ENCODE data around the gene MROH8. TPM values are rescaled to one million over a fixed set of nuclear protein-coding genes. Genes with fewer than 3 reads are reported as not detected.
"Not testable (repeated sequence)": the region's sequence is repeated elsewhere in the genome, so short reads cannot be mapped to it uniquely, and the experiment has no call there.

MROH8 gene
- total RNA-seq, 4 donors from 2014 or later, result 4.4 to 14.1 (median 6.2) TPM

DNA sequence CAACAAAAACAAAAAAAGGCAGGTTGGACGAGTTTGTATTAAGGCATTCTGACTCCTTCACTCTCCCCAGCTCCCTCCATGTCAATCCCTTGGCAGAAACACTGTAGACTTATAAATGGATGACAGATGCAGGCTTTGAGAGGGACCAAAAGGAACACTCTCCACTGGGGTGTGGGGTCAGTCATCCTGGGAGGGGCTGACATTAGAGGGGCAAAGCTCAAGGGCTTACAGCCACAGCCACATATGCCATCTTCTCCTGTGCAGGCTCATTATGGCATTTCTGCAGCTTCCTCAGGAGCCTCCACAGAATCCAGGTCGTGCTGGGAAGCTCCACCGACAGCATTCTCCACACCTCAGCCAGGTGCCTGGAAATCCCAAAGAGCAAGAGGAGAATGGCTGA, 50.5 kb downstream of the MROH8 start:
- H3K4me1 ChIP-seq, result no peaks in the 10 kb centered on the region
- no peak overlapping the region for H3K4me3 ChIP-seq
- intact Hi-C loops (cut with DNase I; ENCODE audit: low total_unique reads), result no loop called here
- H3K9me3 ChIP-seq, result no peaks in the 10 kb centered on the region
- no peaks in the 10 kb centered on the region for H3K36me3 ChIP-seq
- no peaks in the 10 kb centered on the region for H3K27me3 ChIP-seq
- TF ChIP-seq, protein P1, sequence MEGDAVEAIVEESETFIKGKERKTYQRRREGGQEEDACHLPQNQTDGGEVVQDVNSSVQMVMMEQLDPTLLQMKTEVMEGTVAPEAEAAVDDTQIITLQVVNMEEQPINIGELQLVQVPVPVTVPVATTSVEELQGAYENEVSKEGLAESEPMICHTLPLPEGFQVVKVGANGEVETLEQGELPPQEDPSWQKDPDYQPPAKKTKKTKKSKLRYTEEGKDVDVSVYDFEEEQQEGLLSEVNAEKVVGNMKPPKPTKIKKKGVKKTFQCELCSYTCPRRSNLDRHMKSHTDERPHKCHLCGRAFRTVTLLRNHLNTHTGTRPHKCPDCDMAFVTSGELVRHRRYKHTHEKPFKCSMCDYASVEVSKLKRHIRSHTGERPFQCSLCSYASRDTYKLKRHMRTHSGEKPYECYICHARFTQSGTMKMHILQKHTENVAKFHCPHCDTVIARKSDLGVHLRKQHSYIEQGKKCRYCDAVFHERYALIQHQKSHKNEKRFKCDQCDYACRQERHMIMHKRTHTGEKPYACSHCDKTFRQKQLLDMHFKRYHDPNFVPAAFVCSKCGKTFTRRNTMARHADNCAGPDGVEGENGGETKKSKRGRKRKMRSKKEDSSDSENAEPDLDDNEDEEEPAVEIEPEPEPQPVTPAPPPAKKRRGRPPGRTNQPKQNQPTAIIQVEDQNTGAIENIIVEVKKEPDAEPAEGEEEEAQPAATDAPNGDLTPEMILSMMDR (IDR thresholded peaks at IDR 0.05), result no peak
- TF ChIP-seq POLR2A (IDR thresholded peaks at IDR 0.05), result no peak
- H3K27ac ChIP-seq, result no peak overlapping the region
- DNase-seq, result no peak

DNA sequence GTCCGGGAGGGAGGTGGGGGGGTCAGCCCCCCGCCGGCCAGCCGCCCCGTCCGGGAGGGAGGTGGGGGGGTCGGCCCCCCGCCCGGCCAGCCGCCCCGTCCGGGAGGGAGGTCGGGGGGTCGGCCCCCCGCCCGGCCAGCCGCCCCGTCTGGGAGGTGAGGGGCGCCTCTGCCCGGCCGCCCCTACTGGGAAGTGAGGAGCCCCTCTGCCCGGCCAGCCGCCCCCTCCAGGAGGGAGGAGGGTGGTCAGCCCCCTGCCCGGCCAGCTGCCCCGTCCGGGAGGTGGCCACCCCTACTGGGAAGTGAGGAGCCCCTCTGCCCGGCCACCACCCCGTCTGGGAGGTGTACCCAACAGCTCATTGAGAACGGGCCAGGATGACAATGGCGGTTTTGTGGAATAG, 53.1 kb downstream of the MROH8 start:
- H3K9me3 ChIP-seq; H3K4me1 ChIP-seq; H3K4me3 ChIP-seq; H3K27ac ChIP-seq; H3K27me3 ChIP-seq; H3K36me3 ChIP-seq; DNase-seq; intact Hi-C loops (cut with DNase I; ENCODE audit: low total_unique reads): not testable (repeated sequence)

DNA sequence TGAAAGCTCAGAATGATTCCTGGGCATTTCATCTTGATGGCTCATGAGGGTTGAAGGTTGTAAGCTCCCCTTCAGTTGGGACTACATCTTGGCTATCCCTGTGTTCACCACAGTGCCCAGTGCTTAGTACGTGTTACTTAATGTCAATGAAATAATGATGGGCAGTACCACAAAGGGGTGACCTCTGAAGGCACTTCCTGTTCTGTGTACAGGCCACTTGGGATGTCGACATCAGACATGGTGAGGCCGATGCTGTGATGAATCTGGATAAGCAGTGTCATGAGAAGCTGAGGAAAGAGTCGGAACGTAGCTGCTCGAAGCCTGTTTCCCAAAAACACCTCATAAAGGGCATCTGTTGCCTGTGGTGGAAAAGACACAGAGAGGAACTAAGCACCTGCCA, 55.9 kb downstream of the MROH8 start:
- Histone ChIP-seq H3K36me3 (no peaks in the 10 kb centered on the region), H3K4me1 (no peaks in the 10 kb centered on the region), H3K27me3 (no peaks in the 10 kb centered on the region), H3K27ac (no peak overlapping the region), H3K4me3 (no peak overlapping the region), H3K9me3 (no peaks in the 10 kb centered on the region)
- TF ChIP-seq POLR2A (IDR thresholded peaks at IDR 0.05), result no peak
- TF ChIP-seq, protein P1 (IDR thresholded peaks at IDR 0.05), result no peak
- intact Hi-C loops (cut with DNase I; ENCODE audit: low total_unique reads), result no loop called here
- DNase-seq, result no peak

DNA sequence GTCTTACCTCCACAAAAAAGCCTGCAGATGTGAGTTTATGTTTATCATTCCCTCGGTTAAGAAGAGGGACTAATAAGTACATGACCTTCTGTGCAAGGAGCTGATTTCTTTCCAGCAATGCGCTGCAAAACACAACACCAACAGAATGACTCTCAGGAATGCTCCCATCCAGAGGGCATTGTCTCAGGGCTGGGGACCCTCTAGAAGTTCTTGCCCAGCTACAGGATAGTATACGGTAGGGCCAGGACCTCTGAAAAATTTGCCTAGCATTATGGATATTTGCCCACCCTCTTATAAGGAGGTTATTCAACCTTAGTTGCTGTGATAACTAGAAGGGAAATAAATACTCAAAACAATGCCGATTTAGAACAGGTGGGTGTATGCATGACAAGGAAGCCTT, 58.9 kb downstream of the MROH8 start:
- no peak for DNase-seq
- H3K27ac ChIP-seq, result no peak overlapping the region
- H3K9me3 ChIP-seq, result no peaks in the 10 kb centered on the region
- H3K27me3 ChIP-seq, result no peaks in the 10 kb centered on the region
- H3K4me3 ChIP-seq, result no peak overlapping the region
- no peaks in the 10 kb centered on the region for H3K4me1 ChIP-seq
- intact Hi-C loops (cut with DNase I; ENCODE audit: low total_unique reads), result no loop called here
- no peaks in the 10 kb centered on the region for H3K36me3 ChIP-seq
- TF ChIP-seq, protein P1 (IDR thresholded peaks at IDR 0.05), result no peak
- TF ChIP-seq POLR2A (IDR thresholded peaks at IDR 0.05), result no peak

DNA sequence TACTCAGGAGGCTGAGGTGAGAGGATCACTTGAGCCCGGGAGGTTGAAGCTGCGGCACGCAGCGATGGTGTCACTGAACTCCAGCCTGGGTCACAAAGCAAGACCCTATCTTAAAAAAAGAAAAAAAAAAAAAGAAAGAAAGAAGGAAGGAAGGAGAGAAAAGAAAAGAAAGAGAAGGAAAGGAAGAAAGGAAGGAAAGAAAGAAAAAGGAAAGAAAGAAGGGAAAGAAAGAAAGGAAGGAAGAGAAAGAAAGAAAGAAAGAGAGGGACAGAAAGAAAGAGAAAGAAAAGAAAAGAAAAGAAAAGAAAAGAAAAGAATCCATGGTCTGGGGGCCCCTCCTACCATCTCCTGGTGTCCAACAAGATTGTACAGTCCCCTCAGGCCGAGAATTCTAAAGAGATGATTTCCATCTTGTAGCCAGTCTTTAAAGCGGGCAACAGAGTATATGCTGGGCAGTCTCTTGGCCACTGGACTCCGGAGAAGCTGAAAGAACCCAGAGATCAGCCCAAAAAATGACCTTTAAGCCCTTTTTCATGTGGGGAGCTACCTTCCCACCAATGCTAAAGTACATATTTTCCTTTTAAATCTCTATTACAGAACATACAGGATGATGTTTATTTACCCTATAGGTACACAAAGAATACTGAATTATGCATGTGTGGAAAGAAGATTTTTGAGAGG, 59.9 kb downstream of the MROH8 start:
- no peak for TF ChIP-seq POLR2A (IDR thresholded peaks at IDR 0.05)
- TF ChIP-seq, protein P1 (IDR thresholded peaks at IDR 0.05), result no peak
- intact Hi-C loops (cut with DNase I; ENCODE audit: low total_unique reads), result no loop called here
- H3K9me3 ChIP-seq, result no peaks in the 10 kb centered on the region
- no peaks in the 10 kb centered on the region for H3K4me1 ChIP-seq
- no peak overlapping the region for H3K4me3 ChIP-seq
- no peak for DNase-seq
- H3K27ac ChIP-seq, result no peak overlapping the region
- H3K36me3 ChIP-seq, result no peaks in the 10 kb centered on the region
- H3K27me3 ChIP-seq, result no peaks in the 10 kb centered on the region

DNA sequence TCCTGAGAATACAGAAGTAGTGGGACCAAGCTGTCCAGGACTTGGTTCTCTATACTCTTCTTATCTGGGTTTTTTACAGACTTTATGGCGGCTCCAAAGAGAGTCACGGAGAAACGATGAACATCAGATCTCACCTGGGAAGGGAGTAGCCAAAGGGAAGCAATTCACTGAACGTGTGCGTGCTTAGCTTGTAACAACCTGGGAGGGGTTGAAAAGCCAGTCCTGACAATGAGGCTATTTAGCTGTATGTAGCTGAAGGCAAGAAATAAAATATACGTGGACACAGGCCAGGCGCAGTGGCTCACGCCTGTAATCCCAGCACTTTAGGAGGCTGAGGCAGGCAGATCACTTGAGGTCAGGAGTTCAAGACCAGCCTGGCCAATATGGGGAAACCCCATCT, 65.3 kb downstream of the MROH8 start:
- no peaks in the 10 kb centered on the region for H3K27me3 ChIP-seq
- TF ChIP-seq, protein P1 (IDR thresholded peaks at IDR 0.05), result no peak
- no peak for TF ChIP-seq POLR2A (IDR thresholded peaks at IDR 0.05)
- intact Hi-C loops (cut with DNase I; ENCODE audit: low total_unique reads), result no loop called here

More for the DNA sequence above, 65.3 kb downstream of the MROH8 start:
- Histone ChIP-seq H3K4me3 (no peak overlapping the region), H3K27ac (no peak overlapping the region), H3K9me3 (no peaks in the 10 kb centered on the region), H3K36me3 (no peaks in the 10 kb centered on the region), H3K4me1 (no peaks in the 10 kb centered on the region)
- no peak for DNase-seq

Measured in uterus (tissue), 4 donors.